ENCODE data around the gene TFE3.
A peak's percentile ranks its signal among the peaks of the same experiment; 100 is the strongest.
"Not testable (repeated sequence)": the region's sequence is repeated elsewhere in the genome, so short reads cannot be mapped to it uniquely, and the experiment has no call there.

The TFE3 gene

DNA sequence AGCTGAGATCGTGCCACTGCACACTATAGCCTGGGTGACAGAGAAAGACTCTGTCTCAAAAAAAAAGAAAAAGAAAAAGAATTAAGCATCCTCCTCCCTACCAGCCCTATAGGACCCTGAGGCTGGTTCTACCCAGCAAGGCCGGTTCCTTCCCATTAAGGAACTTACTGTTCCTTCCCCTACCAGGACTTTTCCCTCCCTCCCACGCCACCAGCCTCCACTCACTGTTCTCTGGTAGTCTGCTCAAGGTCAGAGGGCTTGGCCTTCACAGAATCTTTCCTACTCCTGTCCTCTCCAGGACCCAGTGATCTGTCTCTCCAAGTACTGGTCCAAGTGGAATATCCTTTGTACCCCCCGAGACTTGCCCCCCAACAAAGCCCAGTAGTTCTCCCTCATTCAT, 42.5 kb downstream of the TFE3 start:
- DNase-seq: no peak

- peak; percentile 7 to 10 for DNase-seq
Measured at GRCh38 chrX:48999030-48999429, 44.1 kb downstream of the TFE3 start.

DNA sequence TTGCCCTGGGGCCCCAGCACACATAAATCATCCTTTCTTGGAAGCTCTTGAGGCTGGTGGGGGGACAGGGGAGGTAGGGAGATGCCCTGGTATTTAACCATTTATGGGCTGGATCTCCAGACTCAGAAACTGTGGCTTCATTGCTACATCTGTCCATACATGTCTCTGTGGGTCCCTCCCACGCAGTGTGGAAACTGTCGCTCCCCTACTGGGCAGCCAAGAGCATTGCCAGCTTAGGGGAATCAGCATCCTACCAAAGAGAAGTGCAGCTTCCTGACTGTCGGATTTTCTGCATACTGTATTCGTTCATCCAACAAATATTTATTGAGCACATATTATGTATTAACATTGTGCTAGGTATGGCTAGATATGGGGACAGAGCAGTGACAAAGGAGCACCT, 44.8 kb downstream of the TFE3 start:
- DNase-seq: no peak

DNA sequence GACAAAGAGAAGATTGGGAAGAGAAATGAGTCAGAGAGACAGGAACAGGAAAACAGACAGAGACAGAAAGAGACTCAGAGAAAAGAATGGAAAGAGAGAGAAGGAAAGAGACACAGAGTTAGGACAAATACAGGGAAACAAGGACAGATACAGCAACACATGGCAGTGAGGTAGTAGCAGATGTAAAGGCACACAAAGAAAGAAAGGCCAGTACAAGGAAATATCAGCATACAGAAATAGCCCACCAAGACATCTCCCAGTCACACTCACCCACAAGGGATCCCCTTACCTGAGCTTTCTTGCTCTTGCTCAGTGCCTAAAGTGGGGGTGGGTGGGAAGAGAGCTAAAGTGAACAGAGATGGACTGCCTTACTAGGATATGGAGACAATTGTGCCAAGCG, 45.3 kb downstream of the TFE3 start:
- no peak for DNase-seq

GRCh38 chrX:48997455-48997854, 45.7 kb downstream of the TFE3 start:
- DNase-seq: no peak

DNA sequence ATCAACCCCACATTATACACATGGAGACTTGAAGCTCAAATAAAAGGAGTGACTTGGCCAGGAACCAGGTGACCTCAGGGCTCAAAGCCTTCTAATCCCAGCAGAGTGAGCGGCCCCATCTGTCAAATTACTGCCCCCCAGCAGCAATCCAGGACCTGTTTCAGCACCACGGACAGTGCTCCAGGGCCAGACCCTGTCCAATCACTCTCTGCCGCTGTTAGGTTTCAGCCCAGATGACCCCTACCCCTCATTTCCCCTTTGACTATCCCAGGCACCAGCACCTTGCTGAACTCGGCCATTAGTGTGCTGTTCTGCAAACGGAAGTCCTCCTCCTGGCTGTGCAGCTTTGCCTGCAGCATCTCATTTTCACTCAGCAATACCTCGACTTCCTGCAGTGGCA, 46.2 kb downstream of the TFE3 start:
- DNase-seq: no peak

DNA sequence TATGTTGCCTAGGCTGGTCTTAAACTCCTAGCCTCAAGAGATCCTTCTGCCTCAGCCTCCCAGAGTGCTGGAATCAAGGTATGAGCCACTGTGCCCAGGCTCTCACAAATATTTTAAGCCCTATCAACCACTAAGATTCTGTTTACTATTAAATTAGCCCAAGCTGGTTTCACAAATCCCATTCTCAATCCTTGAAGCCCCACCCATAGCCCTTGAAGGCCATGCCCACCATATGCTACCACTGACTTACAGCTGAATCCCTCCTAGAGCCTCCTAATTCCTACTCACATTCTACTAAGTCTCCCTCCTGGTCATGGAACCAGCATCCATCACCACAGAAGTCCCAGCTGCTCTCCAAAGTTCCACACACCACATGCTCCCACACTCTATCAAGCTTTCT, 50.8 kb downstream of the TFE3 start:
- no peak for DNase-seq

- DNase-seq: no peak
Measured at GRCh38 chrX:48989483-48989882, 53.7 kb downstream of the TFE3 start.

GRCh38 chrX:48983896-48984295, 59.3 kb downstream of the TFE3 start:
- no peak for DNase-seq

GRCh38 chrX:48983081-48983480, 60.1 kb downstream of the TFE3 start:
- no peak for DNase-seq

DNA sequence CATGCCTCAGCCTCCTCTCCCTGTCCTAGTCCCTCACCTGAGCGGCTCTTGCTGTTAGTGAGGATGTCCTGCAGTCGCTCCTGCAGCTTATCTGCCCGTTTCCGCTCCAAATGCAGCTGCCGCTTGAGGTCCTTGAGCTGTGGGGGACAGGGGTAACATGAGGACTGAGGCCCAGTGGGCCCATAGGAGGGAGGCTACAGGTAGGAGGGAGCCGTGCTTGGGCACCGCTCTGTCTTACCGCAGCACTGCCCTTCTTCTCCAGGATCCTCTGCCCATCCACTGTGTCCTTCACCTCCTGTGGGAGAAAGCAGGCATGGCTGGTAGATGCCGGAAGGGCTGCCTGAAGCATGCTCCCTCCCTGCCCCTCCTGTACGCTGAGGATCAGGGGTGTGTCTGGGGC, 62.0 kb downstream of the TFE3 start:
- no peak for DNase-seq

GRCh38 chrX:48980341-48980740, 62.8 kb downstream of the TFE3 start:
- not testable (repeated sequence) for DNase-seq

Data from activated CD4-positive, alpha-beta T cell treated with anti-CD3 and anti-CD28 coated beads for 4 hours (primary cell).